OCI-LY1 (cell line): ENCODE results near the gene ALDH1L1.

Source experiments
- H2AFZ ChIP-seq: fragments of 200-600 bp; sonication (generic), shearing (Covaris generic); 2 replicates; pipeline ENCODE4 v1.6.0; 2014; ENCODE audit warnings: antibody characterized with exemption, mild to moderate bottlenecking, low read length
- H3F3A ChIP-seq: fragments of 200-600 bp; sonication (generic), shearing (Covaris generic); 2 replicates; pipeline ENCODE4 v1.6.0; 2014; ENCODE audit warnings: mild to moderate bottlenecking, antibody characterized with exemption, low read length, moderate library complexity; ENCODE audit not compliant: insufficient read depth
- H3K27ac ChIP-seq: fragments of 200-600 bp; sonication (generic); 2 replicates; pipeline ENCODE4 v1.5.1; 2014; ENCODE audit warnings: low read length, mixed run types, mild to moderate bottlenecking, low read depth; ENCODE audit not compliant: poor library complexity, severe bottlenecking
- H3K27me3 ChIP-seq: fragments of 200-600 bp; sonication (generic); 2 replicates; pipeline ENCODE4 v1.6.0; 2014; ENCODE audit warnings: antibody characterized with exemption, mild to moderate bottlenecking, low read length, moderate library complexity; ENCODE audit not compliant: insufficient read depth
- H3K36me3 ChIP-seq: fragments of 200-600 bp; sonication (generic); 2 replicates; pipeline ENCODE4 v1.6.1; 2014; ENCODE audit warnings: mild to moderate bottlenecking, antibody characterized with exemption, low read length, moderate library complexity, mixed read lengths; ENCODE audit not compliant: insufficient read depth
- H3K4me1 ChIP-seq: fragments of 200-600 bp; sonication (generic); 2 replicates; pipeline ENCODE4 v1.5.1; 2014; ENCODE audit warnings: mild to moderate bottlenecking, low read length, moderate library complexity; ENCODE audit not compliant: insufficient read depth, severe bottlenecking
- H3K4me2 ChIP-seq: fragments of 200-600 bp; sonication (generic), shearing (Covaris generic); 2 replicates; pipeline ENCODE4 v1.6.1; 2014; ENCODE audit warnings: low read length
- H3K4me3 ChIP-seq: fragments of 200-600 bp; sonication (generic); 2 replicates; pipeline ENCODE4 v1.5.1; 2014; ENCODE audit warnings: low read length, low read depth, mild to moderate bottlenecking, mixed read lengths; ENCODE audit not compliant: poor library complexity, severe bottlenecking
- H3K79me2 ChIP-seq: fragments of 200-600 bp; shearing (Covaris generic); 2 replicates; pipeline ENCODE4 v1.6.1; 2016; ENCODE audit warnings: mixed run types, low read length, mixed read lengths; ENCODE audit not compliant: insufficient read depth
- H3K9ac ChIP-seq: fragments of 200-600 bp; sonication (generic), shearing (Covaris generic); 2 replicates; pipeline ENCODE4 v1.6.1; 2014; ENCODE audit warnings: mild to moderate bottlenecking, low read length, mixed read lengths
- H3K9me2 ChIP-seq: fragments of 200-600 bp; sonication (generic), shearing (Covaris generic); 2 replicates; pipeline ENCODE4 v1.6.1; 2014; ENCODE audit warnings: low read depth, mild to moderate bottlenecking, low read length, mixed read lengths
- H3K9me3 ChIP-seq: fragments of 200-600 bp; shearing (Covaris generic); 2 replicates; pipeline ENCODE4 v1.6.1; 2014; ENCODE audit warnings: low read length, mixed read lengths
- H4K20me1 ChIP-seq: fragments of 200-600 bp; sonication (generic), shearing (Covaris generic); 2 replicates; pipeline ENCODE4 v1.6.0; 2016; ENCODE audit warnings: mild to moderate bottlenecking, low read length; ENCODE audit not compliant: insufficient read depth
- CTCF ChIP-seq: fragments of 200-600 bp; sonication (generic), shearing (Covaris generic); IDR thresholded peaks from 2 replicates; pipeline ENCODE4 v1.5.1; 2017; ENCODE audit warnings: mild to moderate bottlenecking, antibody characterized with exemption, low read length, moderate library complexity, mixed read lengths
- EZH2 ChIP-seq: fragments of 200-600 bp; sonication (generic), shearing (Covaris generic); IDR thresholded peaks from 2 replicates; pipeline ENCODE4 v1.8.0; 2017; ENCODE audit warnings: borderline replicate concordance, mixed run types, mild to moderate bottlenecking, antibody characterized with exemption, low read length, moderate library complexity, mixed read lengths

The ALDH1L1 gene

GRCh38 chr3:126186271-126186670 lies 5.9 kb upstream of the ALDH1L1 start:
- H3F3A ChIP-seq: no peaks in the 10 kb centered on the region
- H3K79me2 ChIP-seq: no peaks in the 10 kb centered on the region
- H3K9ac ChIP-seq: no peak overlapping the region
- H3K36me3 ChIP-seq: no peaks in the 10 kb centered on the region
- no peaks in the 10 kb centered on the region for H3K4me1 ChIP-seq
- no peak overlapping the region for H3K4me2 ChIP-seq
- no peaks in the 10 kb centered on the region for H4K20me1 ChIP-seq
- H3K9me3 ChIP-seq: no peaks in the 10 kb centered on the region
- no peak overlapping the region for H3K4me3 ChIP-seq
- H3K9me2 ChIP-seq: no peaks in the 10 kb centered on the region
- TF ChIP-seq EZH2 (no peak), CTCF (no peak)
- H3K27ac ChIP-seq: no peak overlapping the region
- H2AFZ ChIP-seq: no peak overlapping the region
- H3K27me3 ChIP-seq: no peaks in the 10 kb centered on the region

GRCh38 chr3:126184465-126185000 lies 4.1 kb upstream of the ALDH1L1 start:
- H3K27ac ChIP-seq: no peak overlapping the region
- no peaks in the 10 kb centered on the region for H3K9me2 ChIP-seq
- no peaks in the 10 kb centered on the region for H3K9me3 ChIP-seq
- TF ChIP-seq CTCF (no peak), EZH2 (no peak)
- no peaks in the 10 kb centered on the region for H3K4me1 ChIP-seq
- H3K4me3 ChIP-seq: no peak overlapping the region
- no peak overlapping the region for H3K4me2 ChIP-seq
- H3K36me3 ChIP-seq: no peaks in the 10 kb centered on the region
- H3K9ac ChIP-seq: no peak overlapping the region
- H3F3A ChIP-seq: no peaks in the 10 kb centered on the region
- H3K27me3 ChIP-seq: no peaks in the 10 kb centered on the region
- no peak overlapping the region for H2AFZ ChIP-seq
- no peaks in the 10 kb centered on the region for H3K79me2 ChIP-seq
- H4K20me1 ChIP-seq: no peaks in the 10 kb centered on the region

- H3K27ac ChIP-seq: no peak overlapping the region
- H4K20me1 ChIP-seq: no peaks in the 10 kb centered on the region
- H3K27me3 ChIP-seq: no peaks in the 10 kb centered on the region
- TF ChIP-seq CTCF (no peak), EZH2 (no peak)
- H3K9me3 ChIP-seq: no peaks in the 10 kb centered on the region
- H3K79me2 ChIP-seq: no peaks in the 10 kb centered on the region
- H2AFZ ChIP-seq: no peak overlapping the region
- no peak overlapping the region for H3K4me2 ChIP-seq
- no peaks in the 10 kb centered on the region for H3K9me2 ChIP-seq
- H3F3A ChIP-seq: no peaks in the 10 kb centered on the region
- H3K9ac ChIP-seq: no peak overlapping the region
- H3K4me1 ChIP-seq: no peaks in the 10 kb centered on the region
- H3K4me3 ChIP-seq: no peak overlapping the region
- no peaks in the 10 kb centered on the region for H3K36me3 ChIP-seq
Observed at GRCh38 chr3:126181398-126181725, 976 bp upstream of the ALDH1L1 start.
